K562 (cell line): ENCODE results near the gene BRICD5. TPM values are rescaled to one million over a fixed set of nuclear protein-coding genes. Genes with fewer than 3 reads are reported as not detected.

Experiments
- ATAC-seq: fragments of 200-7000 bp; cut with Tn5 transposase; 3 replicates; pipeline ENCODE4 v1.9.1; 2020; ENCODE audit warnings: moderate library complexity
- BruUV-seq: library from RNA; stranded (reverse); fragments of 400-500 nt; replicated peaks from 2 replicates; lab custom pipeline; 2021; lab: Mats Ljungman, UMichigan
- CTCF ChIA-PET: fragments of 300-600 bp; formaldehyde crosslinking; extraction: SDS; loops from one replicate; lab custom pipeline; 2021; ENCODE audit warnings: low intra/inter-chr PET ratio; lab: Yijun Ruan, JAX
- POLR2A ChIA-PET: fragments of 300-600, 350-650 bp; sonication (Branson Sonifier 250); formaldehyde crosslinking; extraction: SDS; loops from one replicate; lab custom pipeline; 2021; ENCODE audit warnings: antibody characterized with exemption, inconsistent platforms; lab: Yijun Ruan, JAX
- DNase-seq, 4 experiments: peaks; one replicate each; pipeline versions ENCODE4 v3.0.0 to v3.0.0-alpha.2; 2011 to 2018; ENCODE audit warnings: low spot score in 3 of 4, mixed read lengths in 3 of 4; ENCODE audit errors: extremely low read depth in 1 of 4
- FAIRE-seq: peaks from 2 replicates; lab custom pipeline; 2011; peaks lifted over from hg19 to GRCh38; lab: Jason Lieb, UNC
- H2AFZ ChIP-seq: 2 replicates; pipeline ENCODE4 v1.6.0; 2011; ENCODE audit warnings: low read depth, low read length, control low read depth, inconsistent platforms
- H3K27ac ChIP-seq: fragments of 200-600 bp; 3 replicates; pipeline ENCODE4 v1.8.0; 2011; ENCODE audit warnings: low read depth, mild to moderate bottlenecking, control low read depth, inconsistent platforms, low read length, moderate library complexity, mixed read lengths; ENCODE audit errors: extremely low read depth
- H3K27me3 ChIP-seq, 2 experiments: fragments of 300-600 bp in 1 of 2; 2 replicates in 1 of 2; 3 replicates in 1 of 2; pipeline versions ENCODE4 v1.6.0 to v1.8.0; 2011; ENCODE audit warnings: inconsistent platforms in 2 of 2, low read length in 2 of 2, mild to moderate bottlenecking in 1 of 2, mixed read lengths in 1 of 2, moderate library complexity in 1 of 2; ENCODE audit not compliant: control insufficient read depth in 2 of 2, insufficient read depth in 2 of 2
- H3K36me3 ChIP-seq: fragments of 300-600 bp; 3 replicates; pipeline ENCODE4 v1.8.0; 2011; ENCODE audit warnings: mild to moderate bottlenecking, low read length, inconsistent platforms; ENCODE audit not compliant: control insufficient read depth, insufficient read depth
- H3K4me1 ChIP-seq, 2 experiments: fragments of 200-600 bp in 1 of 2; replicated peaks in 1 of 2; 2 replicates in 1 of 2; 3 replicates in 1 of 2; pipeline versions ENCODE4 v1.5.1 to v1.8.0; 2011; ENCODE audit warnings: inconsistent platforms in 2 of 2, low read length in 2 of 2, mild to moderate bottlenecking in 1 of 2, mixed read lengths in 1 of 2, moderate library complexity in 1 of 2; ENCODE audit not compliant: control insufficient read depth in 2 of 2, insufficient read depth in 2 of 2
- H3K4me2 ChIP-seq: 2 replicates; pipeline ENCODE4 v1.6.1; 2011; ENCODE audit warnings: low read length, control low read depth, inconsistent platforms, mixed read lengths; ENCODE audit not compliant: insufficient read depth
- H3K4me3 ChIP-seq: fragments of 200-600 bp; sonication (generic), shearing (Covaris generic); 2 replicates; pipeline ENCODE4 v1.5.1; 2016; ENCODE audit warnings: control low read depth, inconsistent platforms
- H3K79me2 ChIP-seq: fragments of 200-600 bp; 3 replicates; pipeline ENCODE4 v1.8.0; 2011; ENCODE audit warnings: low read length, inconsistent platforms; ENCODE audit not compliant: control insufficient read depth, insufficient read depth
- H3K9ac ChIP-seq, 2 experiments: 2 replicates each; pipeline versions ENCODE4 v1.6.0 to v1.6.1; 2011; ENCODE audit warnings: low read depth in 2 of 2, low read length in 2 of 2, control low read depth in 1 of 2, inconsistent platforms in 1 of 2, mild to moderate bottlenecking in 1 of 2, mixed read lengths in 1 of 2; ENCODE audit not compliant: insufficient read depth in 1 of 2
- H3K9me1 ChIP-seq: one replicate; pipeline ENCODE4 v1.6.0; 2011; ENCODE audit warnings: inconsistent platforms, mild to moderate bottlenecking, low read length, moderate library complexity; ENCODE audit not compliant: control insufficient read depth, insufficient read depth
- H3K9me3 ChIP-seq: replicated peaks from 2 replicates; pipeline ENCODE4 v1.5.1; 2011; ENCODE audit warnings: low read depth, low read length, inconsistent platforms; ENCODE audit not compliant: control insufficient read depth, insufficient read depth
- H4K20me1 ChIP-seq: replicated peaks from 2 replicates; pipeline ENCODE4 v1.6.1; 2011; ENCODE audit warnings: low read length, inconsistent platforms, mixed read lengths; ENCODE audit not compliant: control insufficient read depth, insufficient read depth
- BRD4 ChIP-seq: fragments of 200-600 bp; sonication (generic); IDR thresholded peaks from 2 replicates; pipeline ENCODE4 v1.6.1; 2017; ENCODE audit warnings: inconsistent platforms
- CSDE1 ChIP-seq, 2 experiments: fragments of 450-650 bp; IDR thresholded peaks; 2 replicates each; pipeline ENCODE4 v1.6.1; 2016; ENCODE audit warnings: mild to moderate bottlenecking in 1 of 2
- HNRNPL ChIP-seq: fragments of 200-400 bp; formaldehyde crosslinking; IDR thresholded peaks from 2 replicates; pipeline ENCODE4 v1.6.1; 2017; ENCODE audit warnings: low read depth, mild to moderate bottlenecking, low read length
- KLF1 ChIP-seq: fragments of 450-650 bp; IDR thresholded peaks from 2 replicates; pipeline ENCODE4 v1.6.1; 2016; ENCODE audit warnings: missing genetic modification characterization, missing compliant biosample characterization
- MEIS2 ChIP-seq: fragments of 450-650 bp; IDR thresholded peaks from 2 replicates; pipeline ENCODE4 v1.6.1; 2014; ENCODE audit warnings: mild to moderate bottlenecking; ENCODE audit not compliant: partially characterized antibody
- NCOR1 ChIP-seq: fragments of 450-650 bp; IDR thresholded peaks from 2 replicates; pipeline ENCODE4 v1.6.1; 2016; ENCODE audit warnings: mild to moderate bottlenecking, moderate library complexity
- NFE2 ChIP-seq: IDR thresholded peaks from 2 replicates; pipeline ENCODE4 v1.6.1; 2014; ENCODE audit warnings: antibody characterized with exemption, low read depth
- PHF21A ChIP-seq: fragments of 450-650 bp; IDR thresholded peaks from 2 replicates; pipeline ENCODE4 v1.6.1; 2017; ENCODE audit warnings: low read depth, borderline replicate concordance
- PKNOX1 ChIP-seq: fragments of 450-650 bp; IDR thresholded peaks from 2 replicates; pipeline ENCODE4 v1.6.1; 2016
- RBM15 ChIP-seq: fragments of 200-400 bp; formaldehyde crosslinking; IDR thresholded peaks from 2 replicates; pipeline ENCODE4 v1.6.1; 2018; ENCODE audit warnings: mild to moderate bottlenecking, low read length, moderate library complexity; ENCODE audit not compliant: insufficient read depth
- SMARCB1 ChIP-seq: IDR thresholded peaks from 2 replicates; pipeline ENCODE4 v1.6.1; 2011; ENCODE audit warnings: improper control_type of control experiment, low read depth; ENCODE audit not compliant: insufficient read length
- SRSF9 ChIP-seq: fragments of 200-400 bp; formaldehyde crosslinking; IDR thresholded peaks from 2 replicates; pipeline ENCODE4 v1.6.1; 2017; ENCODE audit warnings: low read depth, low read length, borderline replicate concordance
- TRIM24 ChIP-seq, 2 experiments: fragments of 450-650 bp; IDR thresholded peaks; 2 replicates each; pipeline ENCODE4 v1.6.1; 2016
- ZNF79 ChIP-seq: fragments of 250-450 bp; sonication (Bioruptor Pico); IDR thresholded peaks from 2 replicates; pipeline ENCODE4 v1.4.0; 2020; ENCODE audit warnings: low read depth, mild to moderate bottlenecking, moderate library complexity
- WGBS: fragments of 100-300 bp; shearing (Covaris generic); methylation state at CpG from one replicate; pipeline ENCODE4 v1.1.6; 2016; ENCODE audit warnings: low coverage, mixed read lengths; ENCODE audit not compliant: insufficient coverage; ENCODE audit errors: missing lambda C conversion rate; 5-methylcytosine and 5-hydroxymethylcytosine counted together
- in situ Hi-C: fragments of 300-500 bp; cut with MboI; formaldehyde crosslinking; loops from 4 replicates; pipeline ENCODE4 v1.15.0; 2018; ENCODE audit warnings: inconsistent platforms, mixed read lengths
- intact Hi-C: fragments of 100-400 bp; cut with micrococcal nuclease; formaldehyde crosslinking; loops from 2 replicates; pipeline ENCODE4 v1.14.2; 2022
- polyA plus RNA-seq, 8 experiments: library from polyadenylated mRNA; depleted of rRNA in 4 of 8; stranded (reverse) in 5 of 8; unstranded in 3 of 8; fragments of >200 nt; fragmentation: Nextera tagmentation in 2 of 8; fragmentation: Illumina TruSeq in 1 of 8; extraction: Ambion mirVana in 2 of 8; extraction: Trizol in 1 of 8; gene quantifications; 2 replicates each; pipeline versions ENCODE4 v1.2.1 to v1.2.3, GENCODE V29; 2011 to 2014; ENCODE audit warnings: inconsistent platforms in 1 of 8, missing spikeins in 1 of 8
- total RNA-seq, 7 experiments: library from RNA; depleted of rRNA in 6 of 7; stranded (reverse); fragments of >200 nt in 6 of 7; fragmentation: Illumina TruSeq in 2 of 7; extraction: Trizol in 2 of 7; gene quantifications; 2 replicates each; pipeline versions ENCODE4 v1.2.1 to v1.2.3, GENCODE V29; 2011 to 2021; ENCODE audit warnings: low replicate concordance in 1 of 7

The BRICD5 gene
- total and polyA plus RNA-seq, 9 of the 15 experiments (the other 6 are each of a cell fraction or from before 2014, with no cell fraction given), result 0.24 to 15.1 (median 2.4) TPM; not detected in 1

GRCh38 chr16:2194852-2195321 is 15.8 kb downstream of the BRICD5 start (continued):
- TF ChIP-seq SRSF9 (no peak), SMARCB1 (no peak), RBM15 (no peak), BRD4 (no peak), NFE2 (no peak), KLF1 (tag) (no peak), NCOR1 (no peak), ZNF79 (CRISPR knock-in tag) (no peak)

- peaks cover 0 to 5% of the 10 kb centered on the region in 2 experiments; a peak in 2 of 5 replicates for H3K27me3 ChIP-seq
- H3K36me3 ChIP-seq, result no peaks in the 10 kb centered on the region
- FAIRE-seq, result no peak
- no peak overlapping the region for H3K4me2 ChIP-seq
- H2AFZ ChIP-seq, result no peak overlapping the region
- 0 out of 2 replicates have a peak, but pooled peaks cover 6% of the 10 kb centered on the region for H4K20me1 ChIP-seq
- H3K4me1 ChIP-seq, result peaks cover 3 to 65% of the 10 kb centered on the region in 2 experiments; a peak in 4 of 5 replicates
- H3K79me2 ChIP-seq, result no peaks in the 10 kb centered on the region
- H3K9me1 ChIP-seq, result no peaks in the 10 kb centered on the region
- intact Hi-C loops (no loop called here), in situ Hi-C loops (no loop called here)
- peak in 2 of 4 experiments; percentile 35 to 49 for DNase-seq
- ATAC-seq, result no peak
- ChIA-PET CTCF (interaction anchor here (1.3 to 2.8 kb wide), 3 partner anchors 57 to 733 kb away, joined by 3 to 18 read pairs (median 5); partner anchors contain the start of gene ECI1), POLR2A (interaction anchor here (0.7 to 2.5 kb wide), 12 partner anchors 10 to 488 kb away, joined by 3 to 17 read pairs (median 4); partner anchors contain the start of genes ECI1, KCTD5, MLST8 and TRAF7)
- H3K4me3 ChIP-seq, result no peak overlapping the region
- no peaks in the 10 kb centered on the region for H3K9me3 ChIP-seq
- H3K9ac ChIP-seq, result 0 out of 4 replicates have a peak overlapping the region, but pooled peaks of 1 of the 2 experiments have one; percentile 33
- no TSS peak for BruUV-seq
- 40% methylated on average over 16 of the region's 16 CpGs for WGBS
- H3K27ac ChIP-seq, result no peak overlapping the region
- TF ChIP-seq MEIS2, result peak; percentile 9
- no peak for TF ChIP-seq HNRNPL
- TF ChIP-seq CSDE1 (IDR thresholded peaks at IDR 0.05), result peak in 1 of 2 experiments; percentile 58; a peak in 1 of 4 replicates
- TF ChIP-seq TRIM24 (IDR thresholded peaks at IDR 0.05), result no peak
- peak; percentile 14; the same call in 1 of the 2 replicates for TF ChIP-seq PKNOX1
- TF ChIP-seq PHF21A, result 0 out of 2 replicates have a peak, but pooled peaks have one; percentile 35
These were observed 16.4 kb downstream of the BRICD5 start for GRCh38 chr16:2194166-2194834.
